Ureter (tissue), 1 donor: ENCODE results near the gene F12. TPM values are rescaled to one million over a fixed set of nuclear protein-coding genes. Genes with fewer than 3 reads are reported as not detected.

Source experiments
- DNase-seq: peaks from one replicate; pipeline ENCODE4 v3.0.0-alpha.2; 2020; ENCODE audit warnings: low spot score
- total RNA-seq: library from RNA; stranded (reverse); gene quantifications from one replicate; pipeline ENCODE4 v1.2.4, GENCODE V29; 2023
- donor health status: DM: yes; HTN: yes; CAD: no.

Gene F12
- total RNA-seq, 1 donor from 2014 or later, result 1.3 TPM

- DNase-seq, result no peak
These were observed 37.1 kb upstream of the F12 start, which contains the start of gene PRR7 for GRCh38 chr5:177446200-177447065. PRR7 (plus strand) TSS chr5:177446814; CDS start chr5:177455068, 8,254 bp downstream.

- DNase-seq, result no peak
These were observed 36.5 kb upstream of the F12 start for GRCh38 chr5:177445917-177446199.

GRCh38 chr5:177445052-177445916 lies 35.9 kb upstream of the F12 start:
- DNase-seq, result no peak

GRCh38 chr5:177444106-177445051 lies 35.0 kb upstream of the F12 start:
- DNase-seq, result no peak

GRCh38 chr5:177443144-177443983 lies 34.0 kb upstream of the F12 start:
- no peak for DNase-seq

GRCh38 chr5:177442066-177442826 lies 32.9 kb upstream of the F12 start:
- no peak for DNase-seq

- no peak for DNase-seq
These were observed 31.8 kb upstream of the F12 start for GRCh38 chr5:177440990-177441780.

GRCh38 chr5:177440211-177440989 lies 31.0 kb upstream of the F12 start:
- DNase-seq, result no peak

GRCh38 chr5:177439518-177440053 lies 30.2 kb upstream of the F12 start:
- DNase-seq, result no peak

GRCh38 chr5:177438468-177438867 lies 29.1 kb upstream of the F12 start:
- no peak for DNase-seq

GRCh38 chr5:177437623-177438022 lies 28.3 kb upstream of the F12 start:
- no peak for DNase-seq

- no peak for DNase-seq
These were observed 26.6 kb upstream of the F12 start for GRCh38 chr5:177435847-177436536.

- no peak for DNase-seq
These were observed 25.8 kb upstream of the F12 start for GRCh38 chr5:177434942-177435738.

- no peak for DNase-seq
These were observed 25.1 kb upstream of the F12 start for GRCh38 chr5:177434437-177434836.

- DNase-seq, result no peak
These were observed 24.4 kb upstream of the F12 start for GRCh38 chr5:177433658-177434217.
